K562 (cell line): ENCODE results near the gene FOXN3. TPM values are rescaled to one million over a fixed set of nuclear protein-coding genes. Genes with fewer than 3 reads are reported as not detected.

Experiments
- MGA ChIP-seq: fragments of 450-650 bp; IDR thresholded peaks from 2 replicates; pipeline ENCODE4 v1.6.1; 2016; ENCODE audit warnings: mild to moderate bottlenecking, moderate library complexity
- OTX1 ChIP-seq: fragments of 450-650 bp; formaldehyde crosslinking; IDR thresholded peaks from 2 replicates; pipeline ENCODE4 v1.4.0; 2022; ENCODE audit warnings: mild to moderate bottlenecking
- polyA plus RNA-seq, 8 experiments: library from polyadenylated mRNA; depleted of rRNA in 4 of 8; stranded (reverse) in 5 of 8; unstranded in 3 of 8; fragments of >200 nt; fragmentation: Nextera tagmentation in 2 of 8; fragmentation: Illumina TruSeq in 1 of 8; extraction: Ambion mirVana in 2 of 8; extraction: Trizol in 1 of 8; gene quantifications; 2 replicates each; pipeline versions ENCODE4 v1.2.1 to v1.2.3, GENCODE V29; 2011 to 2014; ENCODE audit warnings: inconsistent platforms in 1 of 8, missing spikeins in 1 of 8
- total RNA-seq, 7 experiments: library from RNA; depleted of rRNA in 6 of 7; stranded (reverse); fragments of >200 nt in 6 of 7; fragmentation: Illumina TruSeq in 2 of 7; extraction: Trizol in 2 of 7; gene quantifications; 2 replicates each; pipeline versions ENCODE4 v1.2.1 to v1.2.3, GENCODE V29; 2011 to 2021; ENCODE audit warnings: low replicate concordance in 1 of 7

The FOXN3 gene
- total and polyA plus RNA-seq, 9 of the 15 experiments (the other 6 are each of a cell fraction or from before 2014, with no cell fraction given) = 0.07 to 1.3 (median 0.40) TPM

GRCh38 chr14:89108608-89109007, 308.4 kb downstream of the FOXN3 start (continued):
- TF ChIP-seq MGA = no peak
- TF ChIP-seq OTX1 (CRISPR knock-in tag) = no peak
